GM13976 (cell line): ENCODE results near the gene SNPH.

Experiments used
- DNase-seq: peaks from one replicate; pipeline ENCODE4 v3.0.0; 2012; ENCODE audit warnings: low spot score
- CTCF ChIP-seq: IDR thresholded peaks from 2 replicates; pipeline ENCODE4 v1.5.1; 2012; ENCODE audit warnings: borderline replicate concordance, mild to moderate bottlenecking; ENCODE audit not compliant: insufficient read depth; ENCODE audit errors: extremely low read depth, missing control alignments, control extremely low read depth
- in situ Hi-C: fragments of 300-500 bp; cut with MboI; formaldehyde crosslinking; loops from one replicate; pipeline ENCODE4 v1.12.0; 2022; ENCODE audit warnings: low sequenced_read_pairs, mixed read lengths, inconsistent platforms; ENCODE audit not compliant: unreplicated experiment

The SNPH gene

GRCh38 chr20:1306316-1307135 is 40.4 kb downstream of the SNPH start:
- DNase-seq, result no peak
- TF ChIP-seq CTCF, result no peak
- in situ Hi-C loops, result no loop called here

- in situ Hi-C loops, result no loop called here
- TF ChIP-seq CTCF, result no peak
- no peak for DNase-seq
Measured at GRCh38 chr20:1307171-1307570, 41.1 kb downstream of the SNPH start.

- no peak for TF ChIP-seq CTCF
- in situ Hi-C loops, result no loop called here
- no peak for DNase-seq
Measured at GRCh38 chr20:1307571-1307971, 41.5 kb downstream of the SNPH start.

- in situ Hi-C loops, result no loop called here
- no peak for DNase-seq
- no peak for TF ChIP-seq CTCF
Measured at GRCh38 chr20:1308067-1308701, 42.1 kb downstream of the SNPH start.

- in situ Hi-C loops, result no loop called here
- TF ChIP-seq CTCF, result no peak
- no peak for DNase-seq
Measured at GRCh38 chr20:1308702-1309095, 42.6 kb downstream of the SNPH start.

GRCh38 chr20:1309439-1309847 is 43.3 kb downstream of the SNPH start:
- in situ Hi-C loops, result no loop called here
- TF ChIP-seq CTCF, result no peak
- no peak for DNase-seq
